Natural killer cell (primary cell): ENCODE data around the gene CA12. TPM values are rescaled to one million over a fixed set of nuclear protein-coding genes. Genes with fewer than 3 reads are reported as not detected.

Experiments used
- ATAC-seq, 3 donors: fragments of 150-1000 bp in 2 of 3; fragments of 200-7000 bp in 1 of 3; cut with Tn5 transposase; 1 replicate in 1 of 3; 2 replicates in 2 of 3; pipeline ENCODE4 v1.10.0; 2021; ENCODE audit warnings: mild to moderate bottlenecking in 2 of 3, moderate library complexity in 2 of 3
- DNase-seq, 2 donors: peaks; one replicate each; pipeline versions ENCODE4 v3.0.0 to v3.0.0-alpha.2; 2013 to 2021; ENCODE audit warnings: mixed read lengths in 1 of 2
- H3K27ac ChIP-seq: one replicate; pipeline ENCODE4 v1.5.1; 2013; ENCODE audit warnings: mild to moderate bottlenecking, low read length
- H3K27me3 ChIP-seq: one replicate; pipeline ENCODE4 v1.6.1; 2013; ENCODE audit warnings: low read length; ENCODE audit not compliant: control insufficient read depth, insufficient read depth
- H3K36me3 ChIP-seq: one replicate; pipeline ENCODE4 v1.6.1; 2013; ENCODE audit warnings: low read length; ENCODE audit not compliant: control insufficient read depth, insufficient read depth
- H3K4me1 ChIP-seq: one replicate; pipeline ENCODE4 v1.6.1; 2013; ENCODE audit warnings: low read length; ENCODE audit not compliant: control insufficient read depth, insufficient read depth
- H3K4me3 ChIP-seq: one replicate; pipeline ENCODE4 v1.5.1; 2013; ENCODE audit warnings: low read length
- H3K9me3 ChIP-seq: one replicate; pipeline ENCODE4 v1.6.1; 2013; ENCODE audit warnings: low read length; ENCODE audit not compliant: control insufficient read depth, insufficient read depth
- H3K27ac Mint-ChIP-seq, 2 donors: one replicate each; pipeline ENCODE4 v1.8.0; 2022; ENCODE audit warnings: mild to moderate bottlenecking in 2 of 2, mixed read lengths in 2 of 2, moderate library complexity in 1 of 2
- H3K27me3 Mint-ChIP-seq, 2 donors: one replicate each; pipeline ENCODE4 v1.8.0; 2022; ENCODE audit warnings: low read depth in 2 of 2, mixed read lengths in 2 of 2
- H3K36me3 Mint-ChIP-seq: one replicate; pipeline ENCODE4 v1.8.0; 2022; ENCODE audit warnings: mixed read lengths
- H3K4me1 Mint-ChIP-seq, 2 donors: one replicate each; pipeline ENCODE4 v1.8.0; 2022; ENCODE audit warnings: mixed read lengths in 2 of 2
- H3K4me3 Mint-ChIP-seq: one replicate; pipeline ENCODE4 v1.8.0; 2022; ENCODE audit warnings: mild to moderate bottlenecking, moderate library complexity, mixed read lengths
- H3K9me3 Mint-ChIP-seq, 2 donors: one replicate each; pipeline ENCODE4 v1.8.0; 2022; ENCODE audit warnings: mixed read lengths in 2 of 2
- CTCF ChIP-seq: fragments of 200-600 bp; IDR thresholded peaks from one replicate; pipeline ENCODE4 v1.8.0; 2022; ENCODE audit warnings: antibody characterized with exemption
- WGBS: methylation state at CpG from one replicate; pipeline ENCODE4 v1.1.7; 2013; ENCODE audit warnings: missing lambda C conversion rate; ENCODE audit not compliant: insufficient coverage; 5-methylcytosine and 5-hydroxymethylcytosine counted together
- intact Hi-C: fragments of 100-400 bp; cut with micrococcal nuclease; formaldehyde crosslinking; loops from one replicate; pipeline ENCODE4 v1.14.2; 2022
- total RNA-seq, 4 donors: library from RNA; stranded (reverse); fragments of 120-200 nt in 1 of 4; gene quantifications; one replicate each; pipeline versions ENCODE4 v1.2.3 to v1.2.4, GENCODE V29; 2013 to 2022

The CA12 gene
- total RNA-seq, 3 donors from 2014 or later (not counting 1 experiment from before 2014, with no cell fraction given): not detected

- DNase-seq (no peak), ATAC-seq (no peak)
- H3K27ac Mint-ChIP-seq: no peak overlapping the region
- H3K27ac ChIP-seq: no peak overlapping the region
- no peaks in the 10 kb centered on the region for H3K36me3 Mint-ChIP-seq
- no peak for TF ChIP-seq CTCF
- H3K4me3 Mint-ChIP-seq: no peak overlapping the region
- H3K9me3 ChIP-seq: no peaks in the 10 kb centered on the region
- no peak overlapping the region for H3K4me3 ChIP-seq
- no peaks in the 10 kb centered on the region for H3K27me3 ChIP-seq
- H3K27me3 Mint-ChIP-seq: peaks cover 7 to 14% of the 10 kb centered on the region in 2 donors
- no peaks in the 10 kb centered on the region for H3K9me3 Mint-ChIP-seq
- intact Hi-C loops: loop anchor here (1.0 to 5.0 kb wide), 5 partner anchors 115 to 556 kb away; no protein-coding TSS in a partner anchor
- peaks cover 0 to 4% of the 10 kb centered on the region in 2 donors for H3K4me1 Mint-ChIP-seq
- H3K4me1 ChIP-seq: no peaks in the 10 kb centered on the region
- 82% methylated on average over 9 of the region's 11 CpGs for WGBS
- H3K36me3 ChIP-seq: no peaks in the 10 kb centered on the region
Measured at GRCh38 chr15:63403254-63403945, 21.8 kb upstream of the CA12 start.

DNA sequence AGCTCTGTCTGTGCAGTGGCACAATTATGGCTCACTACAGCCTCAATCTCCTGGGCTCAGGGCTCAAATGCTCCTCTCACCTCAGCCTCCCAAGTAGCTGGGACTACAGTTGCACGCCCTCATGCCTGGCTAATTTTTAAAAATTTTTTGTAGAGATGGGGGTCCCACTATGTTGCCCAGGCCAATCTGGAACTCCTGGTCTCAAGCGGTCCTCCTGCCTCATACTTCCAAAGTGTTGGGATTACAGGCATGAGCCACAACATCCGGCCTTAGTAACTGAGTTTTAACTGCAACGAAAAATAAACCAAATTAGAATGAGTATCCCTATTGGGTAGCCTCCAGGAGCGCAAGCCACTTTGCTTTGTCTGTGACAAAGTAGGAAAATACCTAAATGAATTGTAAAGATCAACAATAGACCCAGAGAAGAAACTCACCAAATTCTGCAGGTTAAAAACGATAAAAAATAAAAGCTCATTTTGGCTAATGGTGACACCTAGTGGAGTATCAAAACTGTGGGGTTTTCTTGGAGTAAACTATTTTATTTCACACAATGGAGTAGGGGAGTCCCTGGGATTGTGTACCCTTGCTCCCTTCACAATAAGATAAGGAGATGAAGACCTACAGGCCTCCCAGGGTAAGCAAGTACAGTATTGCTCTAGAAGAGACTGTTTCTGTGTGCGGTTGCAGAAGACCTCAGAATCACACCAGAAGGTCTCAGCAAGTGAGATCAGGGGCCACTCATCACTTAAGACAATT is 21.0 kb upstream of the CA12 start:
- ATAC-seq: peak; percentile 49 to 56 (median 56)
- TF ChIP-seq CTCF: peak; percentile 69
- Histone ChIP-seq H3K9me3 (no peaks in the 10 kb centered on the region), H3K36me3 (no peaks in the 10 kb centered on the region), H3K4me1 (no peaks in the 10 kb centered on the region), H3K27me3 (no peaks in the 10 kb centered on the region), H3K27ac (no peak overlapping the region), H3K4me3 (no peak overlapping the region)
- no peaks in the 10 kb centered on the region for H3K36me3 Mint-ChIP-seq
- H3K4me1 Mint-ChIP-seq: peaks cover 0 to 4% of the 10 kb centered on the region in 2 donors
- no peak overlapping the region for H3K27ac Mint-ChIP-seq
- H3K4me3 Mint-ChIP-seq: no peak overlapping the region
- DNase-seq: peak in 1 of 2 donors; percentile 64
- intact Hi-C loops: loop anchor here (1.0 to 5.0 kb wide), 5 partner anchors 114 to 555 kb away; no protein-coding TSS in a partner anchor
- no peaks in the 10 kb centered on the region for H3K9me3 Mint-ChIP-seq
- H3K27me3 Mint-ChIP-seq: peaks cover 10 to 17% of the 10 kb centered on the region in 2 donors
- WGBS: 83% methylated on average over 6 of the region's 7 CpGs

DNA sequence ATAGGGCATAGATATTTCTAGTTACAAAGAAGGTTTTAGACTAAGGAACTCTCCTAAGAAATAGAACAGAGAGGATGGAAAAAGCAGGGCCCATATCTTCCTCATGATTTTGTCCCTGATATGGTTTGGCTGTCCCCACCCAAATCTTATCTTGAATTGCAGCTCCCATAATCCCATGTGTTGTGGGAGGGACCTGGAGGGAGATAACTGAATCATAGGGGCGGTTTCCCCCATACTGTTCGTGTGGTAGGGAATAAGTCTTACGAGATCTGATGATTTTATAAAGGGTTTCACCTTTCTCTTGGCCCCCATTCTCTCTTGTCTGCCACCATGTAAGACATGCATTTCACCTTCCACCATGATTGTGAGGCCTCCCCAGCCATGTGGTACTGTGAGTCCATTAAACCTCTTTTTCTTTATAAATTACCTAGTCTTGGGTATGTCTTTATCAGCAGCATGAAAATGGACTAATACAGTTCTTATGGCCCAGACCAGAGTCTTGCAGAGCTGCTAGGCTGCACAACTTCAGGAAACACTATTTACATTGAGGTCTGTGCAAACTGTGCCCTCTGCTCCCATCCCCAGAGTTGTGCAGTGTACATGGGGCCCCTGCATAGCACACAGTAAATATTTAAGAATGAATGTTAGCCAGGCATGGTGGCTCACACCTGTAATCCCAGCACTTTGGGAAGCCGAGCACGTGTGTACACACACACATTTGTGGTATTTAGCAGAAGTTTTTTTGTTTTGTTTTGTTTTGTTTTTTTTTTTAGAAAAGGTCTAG is 20.3 kb upstream of the CA12 start:
- peaks cover 8 to 11% of the 10 kb centered on the region in 2 donors for H3K27me3 Mint-ChIP-seq
- Histone ChIP-seq H3K27me3 (no peaks in the 10 kb centered on the region), H3K4me3 (no peak overlapping the region), H3K4me1 (no peaks in the 10 kb centered on the region), H3K36me3 (no peaks in the 10 kb centered on the region), H3K9me3 (no peaks in the 10 kb centered on the region), H3K27ac (no peak overlapping the region)
- WGBS: 90% methylated on average over 3 of the region's 5 CpGs
- H3K9me3 Mint-ChIP-seq: no peaks in the 10 kb centered on the region
- ATAC-seq: no peak
- no peak overlapping the region for H3K4me3 Mint-ChIP-seq
- no peak overlapping the region for H3K27ac Mint-ChIP-seq
- intact Hi-C loops: loop anchor here (5.0 kb wide), 3 partner anchors 235 to 555 kb away; no protein-coding TSS in a partner anchor
- no peak for DNase-seq
- H3K36me3 Mint-ChIP-seq: no peaks in the 10 kb centered on the region
- peaks cover 0 to 4% of the 10 kb centered on the region in 2 donors for H3K4me1 Mint-ChIP-seq
- no peak for TF ChIP-seq CTCF
